Measurements from ENCODE around the gene MOGAT3. TPM values are rescaled to one million over a fixed set of nuclear protein-coding genes. Genes with fewer than 3 reads are reported as not detected.

The MOGAT3 gene
- polyA plus RNA-seq, 1 donor (not counting 4 experiments of a cell fraction or from before 2014, with no cell fraction given), result not detected

DNA sequence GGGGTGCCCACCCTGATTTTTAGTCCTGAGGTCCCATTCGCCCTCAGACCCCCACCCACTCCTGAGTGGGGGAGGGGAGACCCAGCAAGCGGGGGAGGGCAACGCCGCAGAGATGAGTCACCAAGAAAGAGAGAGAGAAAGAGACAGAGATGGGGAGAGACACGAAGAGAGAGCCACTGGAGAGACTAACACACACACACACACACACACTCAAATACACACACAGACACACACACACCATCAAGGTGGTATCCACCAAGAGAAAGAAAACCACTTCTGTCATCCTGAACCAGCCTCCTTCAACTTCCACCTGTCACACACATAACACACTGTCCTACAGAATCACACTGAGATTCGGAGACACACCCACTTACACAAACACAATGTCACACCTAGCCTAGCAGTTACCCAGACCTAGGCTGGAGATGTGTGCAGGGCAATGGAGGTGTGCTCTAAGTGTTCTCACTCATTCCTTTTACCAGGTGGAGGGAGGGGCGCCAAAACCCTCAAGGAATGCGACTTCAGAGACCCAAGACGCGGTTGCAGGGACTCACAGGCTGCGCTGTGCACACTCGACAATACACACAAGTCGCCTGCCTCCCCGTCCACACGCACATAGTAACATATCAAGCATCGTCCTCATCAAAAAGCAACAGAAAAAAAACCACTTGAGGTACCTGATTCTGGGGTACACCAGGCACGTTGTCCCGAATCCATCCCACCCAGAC, 31.6 kb downstream of the MOGAT3 start:
- Histone ChIP-seq H3K4me3 (ENCODE audit: control insufficient read depth in 2 of 3, extremely low read depth in 1 of 3, insufficient read depth in 2 of 3, low read depth in 1 of 3, low read length in 3 of 3) (peak overlapping the region in 1 of 3 experiments; percentile 4), H2AFZ (ENCODE audit: control insufficient read depth, low read length) (no peak overlapping the region)

GRCh38 chr7:101168412-101169049, 32.3 kb downstream of the MOGAT3 start:
- no peak overlapping the region for H2AFZ ChIP-seq (ENCODE audit: control insufficient read depth, low read length)
- peaks cover 3% of the 10 kb centered on the region for H4K20me1 ChIP-seq (ENCODE audit: control insufficient read depth, extremely low read depth, insufficient read depth, low read length)
- no peak overlapping the region for H3K27ac ChIP-seq (ENCODE audit: control insufficient read depth, insufficient read depth, low read length)
- no peaks in the 10 kb centered on the region for H3K9me3 ChIP-seq (ENCODE audit: control insufficient read depth, low read depth, low read length)
- no peak overlapping the region for H3K9ac ChIP-seq (ENCODE audit: control insufficient read depth, extremely low read depth, insufficient read depth, low read length)
- peaks cover 87% of the 10 kb centered on the region for H3K27me3 ChIP-seq (ENCODE audit: control insufficient read depth, extremely low read depth, insufficient read depth, low read length)
- H3K9me1 ChIP-seq (ENCODE audit: control insufficient read depth, extremely low read depth, insufficient read depth, low read length), result no peaks in the 10 kb centered on the region
- H3K79me2 ChIP-seq (ENCODE audit: control insufficient read depth, insufficient read depth, low read length), result no peaks in the 10 kb centered on the region
- H3K4me2 ChIP-seq (ENCODE audit: control insufficient read depth, extremely low read depth, insufficient read depth, low read depth, low read length), result peak overlapping the region; percentile 66
- no peak for DNase-seq (ENCODE audit: low read depth, low spot score)
- no peak for FAIRE-seq
- dilution Hi-C loops (cut with MboI; ENCODE audit: extremely low pct_ligation_motif_present, low sequenced_read_pairs), result no loop called here
- TF ChIP-seq CTCF (optimal IDR thresholded peaks at IDR 0.05 in 1 of 3, IDR thresholded peaks at IDR 0.05 in 1 of 3, conservative IDR thresholded peaks at IDR 0.05 in 1 of 3; ENCODE audit: extremely low read depth in 1 of 3, insufficient read depth in 2 of 3, low read length in 3 of 3) (no peak), EZH2 (IDR thresholded peaks at IDR 0.05; ENCODE audit: low read length) (no peak)
- peaks cover 37% of the 10 kb centered on the region for H3K4me1 ChIP-seq (ENCODE audit: control insufficient read depth, extremely low read depth, insufficient read depth, low read length)
- no peak overlapping the region for H3K4me3 ChIP-seq (ENCODE audit: control insufficient read depth in 2 of 3, extremely low read depth in 1 of 3, insufficient read depth in 2 of 3, low read depth in 1 of 3, low read length in 3 of 3)
- H3K36me3 ChIP-seq (ENCODE audit: control insufficient read depth in 2 of 2, extremely low read depth in 1 of 2, insufficient read depth in 2 of 2, low read length in 2 of 2), result no peaks in the 10 kb centered on the region

More for the DNA sequence above, 31.6 kb downstream of the MOGAT3 start:
- Histone ChIP-seq H3K27ac (ENCODE audit: control insufficient read depth, insufficient read depth, low read length) (no peak overlapping the region), H3K27me3 (ENCODE audit: control insufficient read depth, extremely low read depth, insufficient read depth, low read length) (peaks cover 94% of the 10 kb centered on the region), H3K4me2 (ENCODE audit: control insufficient read depth, extremely low read depth, insufficient read depth, low read depth, low read length) (peak overlapping the region; percentile 66), H3K9me1 (ENCODE audit: control insufficient read depth, extremely low read depth, insufficient read depth, low read length) (no peaks in the 10 kb centered on the region), H3K36me3 (ENCODE audit: control insufficient read depth in 2 of 2, extremely low read depth in 1 of 2, insufficient read depth in 2 of 2, low read length in 2 of 2) (no peaks in the 10 kb centered on the region), H3K9me3 (ENCODE audit: control insufficient read depth, low read depth, low read length) (no peaks in the 10 kb centered on the region), H3K79me2 (ENCODE audit: control insufficient read depth, insufficient read depth, low read length) (no peaks in the 10 kb centered on the region), H3K4me1 (ENCODE audit: control insufficient read depth, extremely low read depth, insufficient read depth, low read length) (peaks cover 38% of the 10 kb centered on the region), H3K9ac (ENCODE audit: control insufficient read depth, extremely low read depth, insufficient read depth, low read length) (no peak overlapping the region), H4K20me1 (ENCODE audit: control insufficient read depth, extremely low read depth, insufficient read depth, low read length) (peaks cover 3% of the 10 kb centered on the region)
- dilution Hi-C loops (cut with MboI; ENCODE audit: extremely low pct_ligation_motif_present, low sequenced_read_pairs), result no loop called here
- DNase-seq (ENCODE audit: low read depth, low spot score), result no peak
- peak; percentile 26 for FAIRE-seq
- no peak for TF ChIP-seq CTCF (optimal IDR thresholded peaks at IDR 0.05 in 1 of 3, IDR thresholded peaks at IDR 0.05 in 1 of 3, conservative IDR thresholded peaks at IDR 0.05 in 1 of 3; ENCODE audit: extremely low read depth in 1 of 3, insufficient read depth in 2 of 3, low read length in 3 of 3)
- TF ChIP-seq EZH2 (IDR thresholded peaks at IDR 0.05; ENCODE audit: low read length), result no peak

Data from keratinocyte (primary cell).